ENCODE measurements around the gene C1orf87.

C1orf87 gene

DNA sequence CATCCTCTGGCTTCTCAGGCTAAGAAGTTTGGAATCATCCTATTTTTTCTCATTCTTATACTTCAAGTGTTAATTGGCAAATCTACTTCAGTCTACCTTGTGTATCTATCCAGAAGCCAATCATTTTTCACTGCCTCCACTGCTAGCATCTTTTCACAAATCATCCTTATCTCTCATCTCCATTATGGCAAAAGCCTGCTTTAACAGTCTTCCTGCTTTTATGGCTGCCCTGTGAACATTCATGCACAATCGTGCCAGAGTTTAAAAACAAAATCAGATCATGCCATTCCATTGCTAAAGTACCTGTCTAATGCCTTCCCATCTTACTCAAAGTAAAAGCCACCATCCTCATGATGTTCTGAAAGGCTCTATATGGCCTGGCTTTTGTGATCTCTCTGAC, 127.8 kb downstream of the C1orf87 start:
- no peak for DNase-seq
